Liver (tissue), 9 donors: ENCODE measurements around the gene COL4A3. TPM values are rescaled to one million over a fixed set of nuclear protein-coding genes. Genes with fewer than 3 reads are reported as not detected.

Experiments used
- DNase-seq: peaks from one replicate; pipeline ENCODE4 v3.0.0-alpha.2; 2017; ENCODE audit warnings: low spot score
- H3K27ac ChIP-seq, 2 donors: one replicate each; pipeline ENCODE4 v1.7.0; 2013; ENCODE audit warnings: inconsistent platforms in 2 of 2, low read length in 2 of 2, control low read depth in 1 of 2, low read depth in 1 of 2, mild to moderate bottlenecking in 1 of 2
- H3K27me3 ChIP-seq, 4 donors: one replicate each; pipeline versions ENCODE4 v1.6.1 to v1.7.0; 2013; ENCODE audit warnings: low read length in 3 of 4, inconsistent platforms in 1 of 4, mild to moderate bottlenecking in 1 of 4, moderate library complexity in 1 of 4; ENCODE audit not compliant: control insufficient read depth in 4 of 4, insufficient read depth in 4 of 4
- H3K36me3 ChIP-seq, 4 donors: one replicate each; pipeline versions ENCODE4 v1.6.1 to v1.7.0; 2013; ENCODE audit warnings: low read length in 3 of 4, mild to moderate bottlenecking in 3 of 4, low read depth in 1 of 4, moderate library complexity in 1 of 4; ENCODE audit not compliant: control insufficient read depth in 4 of 4, insufficient read depth in 3 of 4
- H3K4me1 ChIP-seq, 4 donors: one replicate each; pipeline versions ENCODE4 v1.6.1 to v1.7.0; 2013; ENCODE audit warnings: low read length in 3 of 4, mild to moderate bottlenecking in 3 of 4, moderate library complexity in 1 of 4; ENCODE audit not compliant: control insufficient read depth in 4 of 4, insufficient read depth in 4 of 4
- H3K4me3 ChIP-seq, 3 donors: one replicate each; pipeline versions ENCODE4 v1.6.1 to v1.7.0; 2013; ENCODE audit warnings: low read length in 3 of 3, control low read depth in 1 of 3, low read depth in 1 of 3, mild to moderate bottlenecking in 1 of 3
- H3K9ac ChIP-seq, 2 donors: one replicate each; pipeline ENCODE4 v1.7.0; 2013; ENCODE audit warnings: low read length in 2 of 2, mild to moderate bottlenecking in 2 of 2, moderate library complexity in 2 of 2, control low read depth in 1 of 2, low read depth in 1 of 2
- H3K9me3 ChIP-seq, 4 donors: one replicate each; pipeline versions ENCODE4 v1.6.1 to v1.7.0; 2013; ENCODE audit warnings: low read length in 3 of 4; ENCODE audit not compliant: control insufficient read depth in 4 of 4
- EGR1 ChIP-seq, 2 donors: IDR thresholded peaks; 2 replicates each; pipeline ENCODE4 v1.6.1; 2016 to 2018; ENCODE audit warnings: antibody characterized with exemption in 2 of 2, low read depth in 2 of 2
- FOXA1 ChIP-seq: IDR thresholded peaks from 2 replicates; pipeline ENCODE4 v1.6.1; 2016; ENCODE audit warnings: antibody characterized with exemption
- GABPA ChIP-seq, 2 donors: IDR thresholded peaks in 1 of 2; conservative IDR thresholded peaks in 1 of 2; 2 replicates each; pipeline ENCODE4 v1.6.1; 2016; ENCODE audit warnings: antibody characterized with exemption in 2 of 2, mild to moderate bottlenecking in 1 of 2, moderate library complexity in 1 of 2
- HNF4A ChIP-seq, 2 donors: conservative IDR thresholded peaks; 2 replicates each; pipeline ENCODE4 v1.6.1; 2016; ENCODE audit warnings: antibody characterized with exemption in 2 of 2, mild to moderate bottlenecking in 2 of 2
- HNF4G ChIP-seq: IDR thresholded peaks from 2 replicates; pipeline ENCODE4 v1.6.1; 2016; ENCODE audit warnings: antibody characterized with exemption
- NR2F2 ChIP-seq: IDR thresholded peaks from 2 replicates; pipeline ENCODE4 v1.6.1; 2016; ENCODE audit warnings: antibody characterized with exemption
- RAD21 ChIP-seq, 2 donors: IDR thresholded peaks; 2 replicates each; pipeline ENCODE4 v1.6.1; 2016; ENCODE audit warnings: antibody characterized with exemption in 2 of 2, mild to moderate bottlenecking in 2 of 2
- RXRA ChIP-seq, 2 donors: IDR thresholded peaks; 2 replicates each; pipeline ENCODE4 v1.6.1; 2017 to 2018; ENCODE audit warnings: antibody characterized with exemption in 2 of 2, mild to moderate bottlenecking in 1 of 2
- SP1 ChIP-seq: IDR thresholded peaks from 2 replicates; pipeline ENCODE4 v1.6.1; 2018; ENCODE audit warnings: antibody characterized with exemption, mild to moderate bottlenecking
- TAF1 ChIP-seq: conservative IDR thresholded peaks from 2 replicates; pipeline ENCODE4 v1.6.1; 2016; ENCODE audit warnings: antibody characterized with exemption, mild to moderate bottlenecking
- YY1 ChIP-seq: IDR thresholded peaks from 2 replicates; pipeline ENCODE4 v1.6.1; 2016; ENCODE audit warnings: antibody characterized with exemption, mild to moderate bottlenecking
- WGBS: extraction: QIAGEN DNeasy Blood & Tissue Kit; methylation state at CpG from one replicate; pipeline ENCODE4 v1.1.7; 2013; 5-methylcytosine and 5-hydroxymethylcytosine counted together
- polyA plus RNA-seq, 2 donors: library from polyadenylated mRNA; stranded (reverse) in 1 of 2; unstranded in 1 of 2; fragments of 200-250 nt in 1 of 2; fragments of >200 nt in 1 of 2; fragmentation: Nextera tagmentation in 1 of 2; extraction: Ambion mirVana in 1 of 2; gene quantifications; one replicate each; pipeline versions ENCODE4 v1.2.1 to v1.2.3, GENCODE V29; 2013 to 2015
- total RNA-seq, 2 donors: library from RNA; depleted of rRNA; stranded (reverse); fragments of >200 nt; gene quantifications; one replicate each; pipeline ENCODE4 v1.2.3, GENCODE V29; 2014
- TF ChIP-seq, protein P1 (sequence below): IDR thresholded peaks from 2 replicates; pipeline ENCODE4 v1.6.1; 2016; ENCODE audit warnings: antibody characterized with exemption
- TF ChIP-seq, protein P2 (sequence below): IDR thresholded peaks from 2 replicates; pipeline ENCODE4 v1.6.1; 2016; ENCODE audit warnings: antibody characterized with exemption
- TF ChIP-seq, protein P3 (sequence below): IDR thresholded peaks from 2 replicates; pipeline ENCODE4 v1.6.1; 2016; ENCODE audit warnings: antibody characterized with exemption, mild to moderate bottlenecking
- TF ChIP-seq, protein P4 (sequence below): IDR thresholded peaks from 2 replicates; pipeline ENCODE4 v1.6.1; 2016; ENCODE audit warnings: antibody characterized with exemption
- donor health status: healthy.
- donor health status: healthy.
- donor health status: healthy.
- donor health status: healthy.
- donor health status: healthy.

The COL4A3 gene
- total and polyA plus RNA-seq, 4 donors, result 0.05 to 2.3 (median 0.35) TPM

DNA sequence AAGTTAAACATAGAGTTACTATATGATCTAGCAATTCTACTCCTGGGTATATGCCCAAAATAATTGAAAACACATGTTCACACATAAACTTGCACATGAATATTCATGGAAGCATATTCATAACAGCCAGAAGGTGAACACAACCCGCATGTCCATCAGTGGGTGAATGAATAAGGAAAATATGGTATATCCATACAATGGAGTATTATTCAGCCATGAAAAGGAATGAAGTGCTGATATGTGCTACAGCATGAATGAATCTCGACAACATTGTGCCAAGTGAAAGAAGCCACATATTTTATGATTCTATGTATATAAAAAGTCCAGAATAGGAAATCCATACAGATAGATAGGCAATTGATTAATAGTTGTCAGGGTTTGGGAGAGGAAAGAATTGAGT lies 16.3 kb upstream of the COL4A3 start (continued):
- TF ChIP-seq, protein P1, sequence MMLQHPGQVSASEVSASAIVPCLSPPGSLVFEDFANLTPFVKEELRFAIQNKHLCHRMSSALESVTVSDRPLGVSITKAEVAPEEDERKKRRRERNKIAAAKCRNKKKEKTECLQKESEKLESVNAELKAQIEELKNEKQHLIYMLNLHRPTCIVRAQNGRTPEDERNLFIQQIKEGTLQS, result no peak
- TF ChIP-seq YY1, result no peak
- no peak for TF ChIP-seq TAF1
- TF ChIP-seq HNF4G, result no peak
- TF ChIP-seq, protein P2, sequence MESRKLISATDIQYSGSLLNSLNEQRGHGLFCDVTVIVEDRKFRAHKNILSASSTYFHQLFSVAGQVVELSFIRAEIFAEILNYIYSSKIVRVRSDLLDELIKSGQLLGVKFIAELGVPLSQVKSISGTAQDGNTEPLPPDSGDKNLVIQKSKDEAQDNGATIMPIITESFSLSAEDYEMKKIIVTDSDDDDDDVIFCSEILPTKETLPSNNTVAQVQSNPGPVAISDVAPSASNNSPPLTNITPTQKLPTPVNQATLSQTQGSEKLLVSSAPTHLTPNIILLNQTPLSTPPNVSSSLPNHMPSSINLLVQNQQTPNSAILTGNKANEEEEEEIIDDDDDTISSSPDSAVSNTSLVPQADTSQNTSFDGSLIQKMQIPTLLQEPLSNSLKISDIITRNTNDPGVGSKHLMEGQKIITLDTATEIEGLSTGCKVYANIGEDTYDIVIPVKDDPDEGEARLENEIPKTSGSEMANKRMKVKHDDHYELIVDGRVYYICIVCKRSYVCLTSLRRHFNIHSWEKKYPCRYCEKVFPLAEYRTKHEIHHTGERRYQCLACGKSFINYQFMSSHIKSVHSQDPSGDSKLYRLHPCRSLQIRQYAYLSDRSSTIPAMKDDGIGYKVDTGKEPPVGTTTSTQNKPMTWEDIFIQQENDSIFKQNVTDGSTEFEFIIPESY, result no peak

DNA sequence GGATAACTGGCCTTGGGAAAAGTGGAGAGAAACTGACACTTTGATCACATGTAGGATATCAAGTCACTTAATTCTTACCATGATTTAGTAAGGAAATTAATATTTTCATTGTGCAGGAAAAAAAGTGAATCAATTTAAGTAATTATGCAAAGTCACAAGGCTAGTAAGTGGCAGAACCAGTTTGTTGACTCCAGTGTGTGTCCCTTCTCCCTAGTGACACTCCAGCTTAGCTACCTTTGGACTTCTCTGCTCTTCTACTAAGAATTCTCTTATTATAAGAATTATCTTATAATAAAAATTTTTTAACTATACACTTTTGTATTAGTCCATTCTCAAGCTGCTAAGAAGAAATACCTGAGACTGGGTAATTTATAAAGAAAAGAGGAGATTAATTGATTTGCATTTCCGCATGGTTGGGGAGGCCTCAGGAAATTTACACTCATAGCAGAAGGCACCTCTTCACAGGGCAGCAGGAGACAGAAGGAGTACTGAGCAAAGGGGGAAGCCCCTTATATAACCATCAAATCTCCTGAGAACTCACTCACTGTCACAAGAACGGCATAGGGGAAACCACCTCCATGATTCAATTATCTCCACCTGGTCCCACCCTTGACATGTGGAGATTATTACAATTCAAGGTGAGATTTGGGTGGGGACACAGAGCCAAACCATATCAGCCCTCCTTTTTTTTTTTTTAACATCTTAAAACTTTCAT lies 14.0 kb upstream of the COL4A3 start:
- WGBS, result 87% methylated on average over 2 of the region's 2 CpGs
- H3K4me1 ChIP-seq, result no peaks in the 10 kb centered on the region
- H3K36me3 ChIP-seq, result no peaks in the 10 kb centered on the region
- no peak overlapping the region for H3K9ac ChIP-seq
- H3K9me3 ChIP-seq, result peaks cover 0 to 4% (median 0%) of the 10 kb centered on the region in 4 donors
- no peak for DNase-seq
- no peaks in the 10 kb centered on the region for H3K27me3 ChIP-seq
- H3K27ac ChIP-seq, result no peak overlapping the region
- no peak for TF ChIP-seq NR2F2
- no peak for TF ChIP-seq RAD21 (IDR thresholded peaks at IDR 0.05)
- TF ChIP-seq HNF4A (conservative IDR thresholded peaks at IDR 0.05), result no peak
- TF ChIP-seq TAF1, result no peak
- no peak overlapping the region for H3K4me3 ChIP-seq

DNA sequence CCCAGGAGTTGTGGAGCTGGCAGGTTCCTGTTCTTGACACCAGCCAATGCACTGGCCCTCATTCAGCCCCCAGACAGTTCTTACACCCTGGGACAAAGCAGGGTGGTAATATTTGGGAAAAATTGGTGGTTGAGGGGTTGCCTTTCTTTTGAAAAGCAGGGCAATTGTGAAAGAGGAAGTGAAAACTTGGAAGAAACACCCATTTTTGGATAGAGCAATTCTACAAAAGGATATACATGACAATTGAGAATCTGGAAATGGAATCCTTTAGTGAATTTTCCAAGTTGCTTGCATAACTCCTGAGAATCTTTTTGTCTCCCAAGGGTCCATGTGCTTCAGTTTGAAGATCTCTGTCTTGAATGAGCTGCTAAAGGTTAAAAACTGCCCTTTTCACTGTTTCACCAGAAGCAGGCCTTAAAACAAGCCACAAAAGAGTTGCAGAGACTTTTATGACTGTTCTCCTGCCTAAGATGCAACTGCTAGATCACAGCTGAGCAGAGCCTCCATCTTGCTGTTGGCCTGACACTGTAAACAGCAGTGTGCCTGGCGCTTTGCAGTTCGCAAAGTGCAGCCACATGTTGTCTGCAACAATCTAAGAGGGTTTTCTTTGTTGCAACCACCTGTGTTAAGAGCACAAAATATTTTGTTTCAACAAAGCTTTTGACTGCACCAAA lies 12.2 kb upstream of the COL4A3 start:
- Histone ChIP-seq H3K9ac (no peak overlapping the region), H3K27me3 (no peaks in the 10 kb centered on the region), H3K9me3 (peaks cover 0 to 4% (median 0%) of the 10 kb centered on the region in 4 donors), H3K4me1 (no peaks in the 10 kb centered on the region), H3K27ac (no peak overlapping the region), H3K36me3 (no peaks in the 10 kb centered on the region), H3K4me3 (no peak overlapping the region)
- TF ChIP-seq HNF4A (conservative IDR thresholded peaks at IDR 0.05) (no peak), TAF1 (no peak), YY1 (no peak), NR2F2 (no peak), GABPA (IDR thresholded peaks at IDR 0.05 in 1 of 2, conservative IDR thresholded peaks at IDR 0.05 in 1 of 2) (no peak), SP1 (no peak), RXRA (IDR thresholded peaks at IDR 0.05) (no peak), HNF4G (no peak), EGR1 (IDR thresholded peaks at IDR 0.05; ENCODE audit: low read depth in 2 of 2) (no peak), RAD21 (IDR thresholded peaks at IDR 0.05) (no peak), FOXA1 (no peak)
- TF ChIP-seq, protein P2, result no peak
- TF ChIP-seq, protein P3, sequence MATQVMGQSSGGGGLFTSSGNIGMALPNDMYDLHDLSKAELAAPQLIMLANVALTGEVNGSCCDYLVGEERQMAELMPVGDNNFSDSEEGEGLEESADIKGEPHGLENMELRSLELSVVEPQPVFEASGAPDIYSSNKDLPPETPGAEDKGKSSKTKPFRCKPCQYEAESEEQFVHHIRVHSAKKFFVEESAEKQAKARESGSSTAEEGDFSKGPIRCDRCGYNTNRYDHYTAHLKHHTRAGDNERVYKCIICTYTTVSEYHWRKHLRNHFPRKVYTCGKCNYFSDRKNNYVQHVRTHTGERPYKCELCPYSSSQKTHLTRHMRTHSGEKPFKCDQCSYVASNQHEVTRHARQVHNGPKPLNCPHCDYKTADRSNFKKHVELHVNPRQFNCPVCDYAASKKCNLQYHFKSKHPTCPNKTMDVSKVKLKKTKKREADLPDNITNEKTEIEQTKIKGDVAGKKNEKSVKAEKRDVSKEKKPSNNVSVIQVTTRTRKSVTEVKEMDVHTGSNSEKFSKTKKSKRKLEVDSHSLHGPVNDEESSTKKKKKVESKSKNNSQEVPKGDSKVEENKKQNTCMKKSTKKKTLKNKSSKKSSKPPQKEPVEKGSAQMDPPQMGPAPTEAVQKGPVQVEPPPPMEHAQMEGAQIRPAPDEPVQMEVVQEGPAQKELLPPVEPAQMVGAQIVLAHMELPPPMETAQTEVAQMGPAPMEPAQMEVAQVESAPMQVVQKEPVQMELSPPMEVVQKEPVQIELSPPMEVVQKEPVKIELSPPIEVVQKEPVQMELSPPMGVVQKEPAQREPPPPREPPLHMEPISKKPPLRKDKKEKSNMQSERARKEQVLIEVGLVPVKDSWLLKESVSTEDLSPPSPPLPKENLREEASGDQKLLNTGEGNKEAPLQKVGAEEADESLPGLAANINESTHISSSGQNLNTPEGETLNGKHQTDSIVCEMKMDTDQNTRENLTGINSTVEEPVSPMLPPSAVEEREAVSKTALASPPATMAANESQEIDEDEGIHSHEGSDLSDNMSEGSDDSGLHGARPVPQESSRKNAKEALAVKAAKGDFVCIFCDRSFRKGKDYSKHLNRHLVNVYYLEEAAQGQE, result no peak
- TF ChIP-seq, protein P4, sequence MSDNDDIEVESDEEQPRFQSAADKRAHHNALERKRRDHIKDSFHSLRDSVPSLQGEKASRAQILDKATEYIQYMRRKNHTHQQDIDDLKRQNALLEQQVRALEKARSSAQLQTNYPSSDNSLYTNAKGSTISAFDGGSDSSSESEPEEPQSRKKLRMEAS, result no peak
- TF ChIP-seq, protein P1, result no peak
- WGBS, result 98% methylated on average over 2 of the region's 2 CpGs
- no peak for DNase-seq
